ENCODE data around the gene PPP2R1A.

DNA sequence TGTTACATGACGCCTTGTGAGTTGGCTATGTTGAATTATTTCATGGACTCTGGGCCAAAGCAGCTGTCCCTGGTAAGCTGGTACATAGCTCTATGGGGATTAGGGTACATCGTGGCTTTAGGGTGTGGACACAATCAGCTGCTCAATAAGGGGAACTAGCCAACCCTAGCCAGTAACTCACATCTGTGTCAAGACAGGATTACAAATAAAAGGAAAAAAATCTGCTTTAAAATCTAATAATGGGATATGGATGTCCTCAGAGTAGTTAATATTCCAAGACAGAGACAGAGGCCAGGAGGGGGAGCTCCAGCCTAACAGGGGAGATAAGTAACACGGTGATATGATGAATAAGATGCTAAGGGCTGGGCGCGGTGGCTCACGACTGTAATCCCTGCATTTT, 58.4 kb downstream of the PPP2R1A start:
- peak; percentile 71 to 77 for TF ChIP-seq RAD21 (IDR thresholded peaks at IDR 0.05)
- TF ChIP-seq JUND (IDR thresholded peaks at IDR 0.05) = no peak
- TF ChIP-seq, protein P1, sequence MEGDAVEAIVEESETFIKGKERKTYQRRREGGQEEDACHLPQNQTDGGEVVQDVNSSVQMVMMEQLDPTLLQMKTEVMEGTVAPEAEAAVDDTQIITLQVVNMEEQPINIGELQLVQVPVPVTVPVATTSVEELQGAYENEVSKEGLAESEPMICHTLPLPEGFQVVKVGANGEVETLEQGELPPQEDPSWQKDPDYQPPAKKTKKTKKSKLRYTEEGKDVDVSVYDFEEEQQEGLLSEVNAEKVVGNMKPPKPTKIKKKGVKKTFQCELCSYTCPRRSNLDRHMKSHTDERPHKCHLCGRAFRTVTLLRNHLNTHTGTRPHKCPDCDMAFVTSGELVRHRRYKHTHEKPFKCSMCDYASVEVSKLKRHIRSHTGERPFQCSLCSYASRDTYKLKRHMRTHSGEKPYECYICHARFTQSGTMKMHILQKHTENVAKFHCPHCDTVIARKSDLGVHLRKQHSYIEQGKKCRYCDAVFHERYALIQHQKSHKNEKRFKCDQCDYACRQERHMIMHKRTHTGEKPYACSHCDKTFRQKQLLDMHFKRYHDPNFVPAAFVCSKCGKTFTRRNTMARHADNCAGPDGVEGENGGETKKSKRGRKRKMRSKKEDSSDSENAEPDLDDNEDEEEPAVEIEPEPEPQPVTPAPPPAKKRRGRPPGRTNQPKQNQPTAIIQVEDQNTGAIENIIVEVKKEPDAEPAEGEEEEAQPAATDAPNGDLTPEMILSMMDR (IDR thresholded peaks at IDR 0.05; ENCODE audit: low read depth, low read length, missing input control) = peak; percentile 58
